Sigmoid colon (tissue), 4 donors: ENCODE data around the gene DGKD.

Source experiments
- EP300 ChIP-seq, 4 donors: sonication (generic); formaldehyde crosslinking; IDR thresholded peaks; one replicate each; pipeline ENCODE4 v1.6.1; 2017; ENCODE audit warnings: antibody characterized with exemption in 4 of 4
- POLR2A ChIP-seq, 2 donors: fragments of 450-650 bp; IDR thresholded peaks; one replicate each; pipeline ENCODE4 v1.6.1; 2016; ENCODE audit warnings: antibody characterized with exemption in 2 of 2, mild to moderate bottlenecking in 2 of 2, moderate library complexity in 2 of 2
- POLR2AphosphoS5 ChIP-seq, 4 donors: sonication (generic); formaldehyde crosslinking; IDR thresholded peaks; one replicate each; pipeline ENCODE4 v1.6.1; 2017; ENCODE audit warnings: antibody characterized with exemption in 4 of 4
- TF ChIP-seq, protein P1 (sequence below), 4 experiments: fragments of 450-650 bp in 3 of 4; fragments of 200-600 bp in 1 of 4; IDR thresholded peaks; one replicate each; pipeline ENCODE4 v1.5.1; 2016 to 2019; ENCODE audit warnings: antibody characterized with exemption in 4 of 4, mild to moderate bottlenecking in 3 of 4, moderate library complexity in 2 of 4

DNA sequence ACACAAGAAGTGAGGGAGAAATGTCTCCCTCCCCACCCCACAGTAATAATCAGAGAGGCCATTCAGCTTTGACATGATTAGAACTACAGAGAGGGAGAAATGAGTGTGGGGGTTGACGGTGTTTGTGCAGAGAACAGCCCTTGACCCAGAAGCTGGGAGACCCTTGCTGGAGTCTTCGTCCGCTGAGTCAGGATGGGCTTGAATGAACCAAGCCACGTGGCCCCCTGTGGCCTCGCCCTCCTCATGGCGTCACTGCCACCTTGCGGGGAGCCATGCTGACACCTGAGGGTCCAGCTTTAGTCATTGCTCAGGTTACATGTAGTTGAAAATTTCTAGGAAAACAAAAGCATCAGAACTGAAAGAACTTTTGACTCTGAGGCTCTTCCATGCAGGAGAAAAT lies 101.2 kb downstream of the DGKD start:
- TF ChIP-seq, protein P1, sequence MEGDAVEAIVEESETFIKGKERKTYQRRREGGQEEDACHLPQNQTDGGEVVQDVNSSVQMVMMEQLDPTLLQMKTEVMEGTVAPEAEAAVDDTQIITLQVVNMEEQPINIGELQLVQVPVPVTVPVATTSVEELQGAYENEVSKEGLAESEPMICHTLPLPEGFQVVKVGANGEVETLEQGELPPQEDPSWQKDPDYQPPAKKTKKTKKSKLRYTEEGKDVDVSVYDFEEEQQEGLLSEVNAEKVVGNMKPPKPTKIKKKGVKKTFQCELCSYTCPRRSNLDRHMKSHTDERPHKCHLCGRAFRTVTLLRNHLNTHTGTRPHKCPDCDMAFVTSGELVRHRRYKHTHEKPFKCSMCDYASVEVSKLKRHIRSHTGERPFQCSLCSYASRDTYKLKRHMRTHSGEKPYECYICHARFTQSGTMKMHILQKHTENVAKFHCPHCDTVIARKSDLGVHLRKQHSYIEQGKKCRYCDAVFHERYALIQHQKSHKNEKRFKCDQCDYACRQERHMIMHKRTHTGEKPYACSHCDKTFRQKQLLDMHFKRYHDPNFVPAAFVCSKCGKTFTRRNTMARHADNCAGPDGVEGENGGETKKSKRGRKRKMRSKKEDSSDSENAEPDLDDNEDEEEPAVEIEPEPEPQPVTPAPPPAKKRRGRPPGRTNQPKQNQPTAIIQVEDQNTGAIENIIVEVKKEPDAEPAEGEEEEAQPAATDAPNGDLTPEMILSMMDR (IDR thresholded peaks at IDR 0.05): no peak
- no peak for TF ChIP-seq EP300 (IDR thresholded peaks at IDR 0.05)
- no peak for TF ChIP-seq POLR2A (IDR thresholded peaks at IDR 0.05)
- no peak for TF ChIP-seq POLR2AphosphoS5 (IDR thresholded peaks at IDR 0.05)
